LNCaP clone FGC (cell line): Measurements from ENCODE around the gene NGRN.

Experiments
- DNase-seq: peaks from one replicate; pipeline ENCODE4 v3.0.0-alpha.2; 2011; ENCODE audit warnings: low read depth
- H3K4me3 ChIP-seq: 2 replicates; pipeline ENCODE4 v1.5.1; 2011; ENCODE audit warnings: mild to moderate bottlenecking, low read depth, low read length, control low read depth
- CTCF ChIP-seq: IDR thresholded peaks from 2 replicates; pipeline ENCODE4 v1.5.1; 2012; ENCODE audit warnings: mild to moderate bottlenecking; ENCODE audit not compliant: control insufficient read depth, insufficient read depth; ENCODE audit errors: extremely low read depth

NGRN gene

GRCh38 chr15:90223441-90224165 lies 41.9 kb upstream of the NGRN start:
- TF ChIP-seq CTCF, result no peak
- DNase-seq, result no peak

GRCh38 chr15:90225047-90225446 lies 40.4 kb upstream of the NGRN start:
- no peak for DNase-seq
- H3K4me3 ChIP-seq, result no peak overlapping the region
- TF ChIP-seq CTCF, result no peak

More at GRCh38 chr15:90223441-90224165, 41.9 kb upstream of the NGRN start:
- no peak overlapping the region for H3K4me3 ChIP-seq

- TF ChIP-seq CTCF, result no peak
- H3K4me3 ChIP-seq, result no peak overlapping the region
- DNase-seq, result no peak
Measured at GRCh38 chr15:90225504-90226234, 39.8 kb upstream of the NGRN start.

GRCh38 chr15:90227336-90227735 lies 38.1 kb upstream of the NGRN start:
- H3K4me3 ChIP-seq, result no peak overlapping the region
- TF ChIP-seq CTCF, result no peak

GRCh38 chr15:90227816-90228772 lies 37.4 kb upstream of the NGRN start:
- DNase-seq, result no peak
- H3K4me3 ChIP-seq, result no peak overlapping the region
- TF ChIP-seq CTCF, result no peak

More at GRCh38 chr15:90227336-90227735, 38.1 kb upstream of the NGRN start:
- DNase-seq, result no peak

GRCh38 chr15:90228960-90229359 lies 36.5 kb upstream of the NGRN start:
- no peak for TF ChIP-seq CTCF
- H3K4me3 ChIP-seq, result no peak overlapping the region
- DNase-seq, result no peak
